Middle frontal gyrus (tissue), 1 donor: Measurements from ENCODE around the gene OSBPL3.

Experiments
- DNase-seq: peaks from one replicate; pipeline ENCODE4 v3.0.0-alpha.2; 2015; ENCODE audit warnings: low spot score; ENCODE audit errors: extremely low spot score

Gene OSBPL3

GRCh38 chr7:24830440-24831050 lies 149.4 kb downstream of the OSBPL3 start:
- no peak for DNase-seq

- no peak for DNase-seq
These were observed 150.2 kb downstream of the OSBPL3 start for GRCh38 chr7:24829787-24830186.

DNA sequence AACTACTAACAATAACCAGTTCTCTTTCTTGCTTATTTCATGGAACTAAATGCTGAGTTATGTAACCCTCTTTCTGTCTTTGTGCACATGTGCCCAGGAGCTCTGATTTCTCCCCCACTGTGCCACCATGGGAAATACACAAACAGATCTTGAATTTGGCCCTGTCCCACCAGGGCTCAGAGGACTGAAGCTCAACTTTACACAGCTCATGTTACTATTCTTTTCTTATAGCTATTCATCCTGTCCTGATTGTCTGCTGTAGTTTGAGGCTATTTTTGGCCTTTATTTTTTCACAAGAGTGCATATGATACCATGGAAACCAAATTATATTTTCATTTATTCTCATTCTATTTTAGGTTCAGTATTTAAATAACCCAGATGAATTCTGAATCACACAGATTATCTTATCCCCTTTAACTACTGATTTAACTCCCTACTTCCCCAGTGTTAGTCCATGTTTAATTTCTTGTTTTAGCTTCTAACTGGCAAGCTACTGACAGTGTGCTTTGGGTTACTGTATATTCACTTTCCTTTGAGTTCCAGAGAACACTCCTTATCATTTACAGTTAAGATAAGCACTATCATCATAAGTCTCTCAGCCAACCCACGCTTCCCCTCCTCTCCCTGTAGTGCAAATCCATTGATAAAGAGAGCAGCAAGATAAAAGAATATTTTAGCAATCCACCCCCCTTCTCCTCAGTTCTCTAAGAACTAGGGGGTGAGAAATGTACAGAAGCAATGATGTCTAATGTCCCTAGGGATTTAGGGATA lies 150.9 kb downstream of the OSBPL3 start:
- DNase-seq: no peak

GRCh38 chr7:24827589-24827988 lies 152.4 kb downstream of the OSBPL3 start:
- no peak for DNase-seq

GRCh38 chr7:24827027-24827426 lies 153.0 kb downstream of the OSBPL3 start:
- DNase-seq: no peak

GRCh38 chr7:24826662-24827020 lies 153.3 kb downstream of the OSBPL3 start:
- DNase-seq: no peak

DNA sequence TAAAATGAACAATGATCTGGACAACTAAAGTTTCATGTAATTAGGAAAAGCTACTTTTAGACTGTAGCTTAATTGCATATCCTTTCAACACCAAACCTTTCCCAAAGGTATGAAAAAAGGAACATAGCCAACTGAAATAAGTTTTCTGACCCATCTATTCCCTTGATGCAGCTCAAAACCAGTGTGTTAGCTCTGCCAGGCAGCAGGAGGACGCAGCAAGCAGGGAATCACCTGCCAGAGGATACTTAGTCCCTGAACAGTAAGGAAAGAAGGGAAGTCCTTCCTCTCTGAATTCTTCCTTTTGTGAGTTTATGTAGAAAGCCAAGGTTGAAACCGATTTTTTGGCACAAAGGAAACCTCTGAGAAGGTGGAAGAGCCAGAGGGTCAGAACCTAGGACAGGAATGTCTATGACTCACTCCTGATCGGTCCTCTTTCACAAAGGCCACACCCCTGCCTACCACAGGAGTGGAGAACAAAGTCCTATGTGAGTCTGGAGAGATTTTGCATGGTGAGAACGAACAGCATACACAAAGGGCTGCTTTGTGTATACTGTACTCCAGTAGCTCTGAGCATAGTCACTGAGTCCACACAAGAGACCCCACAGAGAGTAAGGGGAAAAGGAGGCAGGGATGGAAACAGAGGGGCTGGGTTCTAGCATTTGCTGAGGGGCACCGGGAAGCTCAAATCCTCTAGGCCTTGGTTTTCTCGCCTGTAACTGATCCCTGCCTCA lies 153.9 kb downstream of the OSBPL3 start:
- no peak for DNase-seq

DNA sequence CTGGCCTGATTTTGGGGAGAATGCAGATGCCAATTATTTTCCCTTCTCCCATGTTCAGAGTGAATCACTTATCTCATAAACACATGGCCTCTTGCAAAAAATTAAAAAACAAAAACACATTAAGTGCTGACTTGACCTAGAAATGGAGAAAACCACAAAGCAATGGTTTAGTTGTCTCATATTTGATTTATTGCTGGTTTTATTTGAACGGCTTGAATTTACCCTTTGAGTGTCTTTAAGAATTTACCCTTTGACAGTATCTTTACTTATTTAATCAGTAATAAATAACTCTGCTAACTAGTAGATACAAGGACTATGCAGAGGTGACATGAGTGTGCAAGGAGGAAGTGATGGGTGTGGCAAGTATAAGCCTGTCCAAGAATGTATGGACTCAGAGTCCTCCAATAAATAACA lies 154.6 kb downstream of the OSBPL3 start:
- no peak for DNase-seq

DNA sequence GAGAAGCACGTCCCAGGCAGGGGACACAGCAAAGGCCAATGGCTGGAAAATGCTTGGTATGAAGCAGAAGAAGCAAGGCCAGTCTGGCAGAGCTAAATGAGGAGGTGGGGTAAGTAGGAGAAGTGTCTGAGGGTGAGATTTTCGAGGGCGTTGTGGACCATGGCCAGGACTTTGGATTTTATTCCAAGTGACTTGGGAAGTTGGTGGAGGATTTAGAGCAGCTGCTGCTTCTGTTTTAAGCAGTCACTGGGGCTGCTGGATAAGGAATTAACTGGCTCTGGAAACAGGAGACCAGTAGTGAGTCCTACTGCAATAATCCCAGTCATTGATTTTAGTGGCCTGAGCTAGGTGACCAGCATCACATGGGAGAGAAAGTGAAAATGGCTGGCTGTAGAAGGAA lies 155.1 kb downstream of the OSBPL3 start:
- peak; percentile 51 for DNase-seq

DNA sequence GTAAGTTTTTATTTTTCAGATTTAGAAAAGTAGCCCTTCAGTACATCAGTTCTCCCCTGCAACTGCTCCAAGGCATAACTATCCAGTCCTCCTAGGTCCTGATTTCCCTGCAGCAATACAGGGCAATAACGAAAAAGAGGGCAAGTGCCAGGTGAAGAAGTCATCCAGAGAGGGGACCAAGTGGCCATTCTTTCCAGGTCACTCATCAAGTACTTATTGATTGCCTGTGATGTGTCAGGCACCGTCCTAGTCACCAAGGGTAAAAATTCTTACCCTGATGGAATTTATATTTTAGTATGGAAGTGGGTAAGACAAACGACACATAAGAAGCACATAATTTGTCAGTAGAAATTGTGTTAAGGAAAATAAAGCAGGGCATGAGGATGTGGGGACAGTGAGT lies 155.6 kb downstream of the OSBPL3 start:
- no peak for DNase-seq

DNA sequence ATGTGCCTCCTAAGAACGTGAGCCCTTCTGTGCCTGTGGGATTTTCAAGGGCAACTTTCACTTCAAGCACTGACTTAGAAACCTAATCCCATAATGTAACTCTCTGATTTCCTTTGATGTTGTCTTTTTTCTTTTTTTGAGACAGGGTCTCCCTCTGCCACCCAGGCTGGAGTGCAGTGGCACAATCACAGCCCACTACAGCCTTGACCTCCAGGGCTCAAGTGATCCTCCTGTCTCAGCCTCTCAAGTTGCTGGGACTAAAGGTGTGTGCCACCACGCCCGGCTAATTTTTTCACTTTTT lies 158.3 kb downstream of the OSBPL3 start:
- DNase-seq: no peak

- DNase-seq: no peak
These were observed 158.8 kb downstream of the OSBPL3 start for GRCh38 chr7:24821045-24821753.

- no peak for DNase-seq
These were observed 159.3 kb downstream of the OSBPL3 start for GRCh38 chr7:24820730-24821044.

DNA sequence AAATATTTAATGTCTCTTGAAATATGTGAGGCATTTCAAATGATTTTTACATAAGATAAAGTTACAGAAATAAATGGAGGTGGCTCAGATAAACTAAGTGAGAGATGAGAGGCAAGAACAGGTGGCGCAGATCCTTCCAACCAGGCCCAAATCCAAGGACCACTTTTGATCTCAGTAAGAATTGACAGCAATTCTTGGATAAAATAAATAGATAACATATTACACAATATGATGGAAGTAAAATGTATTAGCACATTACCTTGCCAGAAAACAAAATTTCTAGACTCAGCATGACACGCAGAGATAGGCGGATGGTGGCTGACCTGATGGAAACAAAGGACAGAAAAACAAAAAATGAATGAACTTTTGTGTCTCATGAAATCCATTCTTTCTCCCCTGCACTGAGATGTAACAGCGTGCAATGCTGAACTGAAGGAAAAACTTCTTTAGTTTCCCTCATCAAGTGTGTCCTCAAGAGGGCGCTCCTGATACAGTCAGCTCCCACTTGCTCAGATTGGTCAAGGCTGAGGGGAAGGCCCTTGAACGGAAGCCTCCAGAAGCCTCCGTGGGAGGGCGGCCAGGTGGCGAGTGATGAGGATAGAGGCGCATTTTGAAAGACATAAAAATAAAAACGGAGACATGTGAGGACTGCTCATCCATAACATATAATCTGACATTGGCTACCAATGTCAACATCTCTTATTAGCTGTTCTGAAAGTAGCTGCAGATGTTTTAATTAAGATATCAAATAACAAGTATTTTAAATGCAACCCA lies 159.9 kb downstream of the OSBPL3 start:
- DNase-seq: peak; percentile 77

DNA sequence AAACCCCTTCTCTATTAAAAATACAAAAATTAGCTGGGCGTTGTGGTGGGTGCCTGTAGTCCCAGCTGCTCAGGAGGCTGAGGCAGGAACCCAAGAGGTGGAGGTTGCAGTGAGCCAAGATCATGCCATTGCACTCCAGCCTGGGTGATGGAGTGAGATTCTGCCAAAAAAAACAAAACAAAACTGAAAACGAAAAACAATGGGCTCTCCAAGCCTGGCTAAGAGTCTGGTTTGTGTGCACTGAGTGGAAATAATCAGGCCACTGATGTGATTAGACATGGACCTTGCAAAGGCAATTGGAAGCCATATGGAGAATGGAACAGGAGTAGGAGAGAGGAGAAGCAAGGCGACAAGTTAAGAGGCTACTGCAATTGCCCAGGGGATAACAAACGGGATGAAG lies 162.6 kb downstream of the OSBPL3 start:
- DNase-seq: no peak

DNA sequence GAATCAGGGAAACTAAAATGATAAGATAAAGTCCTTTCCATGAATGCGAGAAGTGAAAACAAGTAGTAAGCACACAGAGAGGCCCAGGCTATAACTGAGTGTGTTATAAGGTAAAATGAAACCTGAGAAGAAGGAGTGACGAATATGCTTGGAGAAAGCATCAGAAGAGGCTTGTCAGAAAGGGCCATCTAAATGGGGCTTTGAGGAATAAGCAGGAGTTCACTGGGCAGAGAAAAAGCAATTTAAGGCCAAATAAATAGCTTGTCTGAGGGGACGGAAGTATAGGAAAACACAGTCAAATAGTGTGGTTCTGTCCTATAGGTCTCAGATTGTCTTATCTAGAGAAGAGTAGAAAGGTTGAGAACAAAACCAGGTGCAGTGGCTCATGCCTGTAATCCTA lies 163.1 kb downstream of the OSBPL3 start:
- no peak for DNase-seq

DNA sequence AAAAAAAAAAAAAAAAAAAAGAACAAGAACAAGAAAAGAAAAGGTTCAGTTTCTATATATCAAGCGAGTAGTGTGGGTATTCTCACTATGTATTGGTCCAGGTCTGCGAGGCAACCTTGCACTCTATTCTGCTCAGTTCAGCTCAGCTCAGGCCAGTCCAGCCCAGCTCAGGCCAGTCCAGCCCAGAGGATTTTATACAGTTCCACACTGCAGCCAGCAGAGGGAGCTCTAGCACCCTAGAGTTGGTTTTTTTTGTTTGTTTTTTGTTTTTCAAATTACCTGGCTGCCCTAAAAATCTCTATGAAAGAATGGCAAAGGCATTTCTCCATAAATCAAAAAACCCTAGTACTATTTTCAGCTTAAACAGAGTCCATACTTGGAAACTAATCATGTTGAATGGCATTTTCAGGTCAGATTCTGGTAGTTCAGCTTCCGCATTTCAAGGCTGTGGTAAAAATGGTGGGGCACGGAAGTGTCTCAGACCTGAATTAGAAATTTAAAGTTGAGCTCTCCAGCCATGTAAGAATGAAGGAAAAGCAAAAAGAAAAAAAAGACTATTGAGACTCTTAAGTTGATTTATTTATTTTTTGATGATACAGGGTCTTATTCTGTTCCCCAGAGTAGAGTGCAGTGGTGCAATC lies 167.6 kb downstream of the OSBPL3 start:
- DNase-seq: no peak

- no peak for DNase-seq
These were observed 171.5 kb downstream of the OSBPL3 start for GRCh38 chr7:24808518-24808917.

GRCh38 chr7:24802300-24802699 lies 177.7 kb downstream of the OSBPL3 start:
- no peak for DNase-seq

DNA sequence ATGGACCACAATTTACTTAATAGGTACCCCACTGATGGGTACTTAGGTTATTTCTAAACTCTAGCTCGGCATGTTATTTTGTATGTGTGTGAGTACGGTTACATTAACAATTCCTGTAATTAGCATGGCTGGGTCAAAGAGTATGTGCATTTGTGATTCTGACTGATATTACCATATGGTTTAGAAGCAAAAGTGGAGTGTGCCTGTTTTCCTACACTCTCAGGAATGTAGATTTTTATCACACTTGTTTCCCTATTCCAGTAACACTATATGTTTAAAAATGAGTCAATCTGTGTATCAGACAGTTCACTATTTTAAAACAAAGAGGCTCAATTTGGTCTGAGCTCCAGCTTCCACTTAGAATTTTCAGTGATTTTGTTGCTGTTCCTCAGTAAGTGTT lies 178.1 kb downstream of the OSBPL3 start:
- DNase-seq: no peak

DNA sequence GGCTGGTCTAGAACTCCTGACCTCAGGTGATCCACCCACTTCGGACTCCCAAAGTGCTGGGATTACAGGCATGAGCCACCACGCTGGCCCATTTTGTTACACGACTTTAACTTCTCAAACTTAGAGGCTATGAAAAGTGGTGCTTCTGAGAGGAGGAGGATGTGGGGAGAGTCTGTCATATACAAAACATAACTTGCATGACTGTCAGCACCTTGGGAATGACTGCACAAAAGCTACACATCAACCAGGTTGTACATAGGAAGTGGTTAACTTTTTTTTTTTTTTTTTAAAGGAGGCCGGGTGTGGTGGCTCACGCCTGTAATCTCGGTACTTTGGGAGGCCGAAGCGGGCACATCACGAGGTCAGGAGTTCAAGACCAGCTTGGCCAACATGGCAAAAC lies 179.3 kb downstream of the OSBPL3 start:
- no peak for DNase-seq
